GOT3 (cell line): ENCODE measurements around the gene SH3YL1.

Experiments
- DNase-seq: peaks from one replicate; lab custom pipeline; 2025; ENCODE audit warnings: mixed read lengths; lab: John Stamatoyannopoulos, UW

The SH3YL1 gene

DNA sequence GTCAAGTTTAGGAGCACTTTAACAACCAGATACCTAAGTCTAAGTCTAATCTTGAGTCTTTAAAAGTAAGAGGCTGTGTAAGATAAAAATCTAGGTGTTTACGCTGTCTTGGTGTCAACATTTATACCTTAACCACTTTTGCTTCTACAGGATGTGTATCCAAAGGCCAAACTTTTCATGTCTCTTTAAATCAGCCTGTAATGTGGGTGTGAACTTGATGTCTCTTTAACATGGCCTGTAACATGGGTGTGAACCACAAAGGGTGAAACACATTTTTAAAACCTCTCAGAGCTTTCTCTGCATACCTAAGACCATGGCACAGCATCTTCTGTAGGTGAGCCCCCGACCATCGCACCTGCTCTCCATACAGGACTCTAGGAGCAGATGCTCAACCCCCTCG lies 40.4 kb downstream of the SH3YL1 start:
- DNase-seq: no peak

DNA sequence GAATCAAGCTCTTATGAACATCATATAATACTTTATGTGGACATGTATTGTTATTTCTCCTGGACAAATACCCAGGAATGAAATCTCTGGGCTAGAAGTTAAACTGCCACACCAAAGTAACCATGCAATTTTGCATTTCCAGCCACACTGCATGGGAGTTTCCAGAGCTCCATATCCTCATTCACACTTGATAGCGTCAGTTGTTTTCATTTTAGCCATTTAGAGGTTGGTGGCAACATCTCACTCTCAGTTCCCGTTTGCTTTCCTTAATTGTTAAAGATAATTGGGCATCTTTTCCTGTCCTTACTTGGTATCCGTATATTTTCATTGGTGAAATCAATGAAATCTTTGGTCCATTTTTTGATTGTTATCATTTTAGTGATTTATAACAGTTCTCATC lies 47.8 kb downstream of the SH3YL1 start:
- DNase-seq: no peak

GRCh38 chr2:213932-214693 lies 49.7 kb downstream of the SH3YL1 start:
- no peak for DNase-seq

DNA sequence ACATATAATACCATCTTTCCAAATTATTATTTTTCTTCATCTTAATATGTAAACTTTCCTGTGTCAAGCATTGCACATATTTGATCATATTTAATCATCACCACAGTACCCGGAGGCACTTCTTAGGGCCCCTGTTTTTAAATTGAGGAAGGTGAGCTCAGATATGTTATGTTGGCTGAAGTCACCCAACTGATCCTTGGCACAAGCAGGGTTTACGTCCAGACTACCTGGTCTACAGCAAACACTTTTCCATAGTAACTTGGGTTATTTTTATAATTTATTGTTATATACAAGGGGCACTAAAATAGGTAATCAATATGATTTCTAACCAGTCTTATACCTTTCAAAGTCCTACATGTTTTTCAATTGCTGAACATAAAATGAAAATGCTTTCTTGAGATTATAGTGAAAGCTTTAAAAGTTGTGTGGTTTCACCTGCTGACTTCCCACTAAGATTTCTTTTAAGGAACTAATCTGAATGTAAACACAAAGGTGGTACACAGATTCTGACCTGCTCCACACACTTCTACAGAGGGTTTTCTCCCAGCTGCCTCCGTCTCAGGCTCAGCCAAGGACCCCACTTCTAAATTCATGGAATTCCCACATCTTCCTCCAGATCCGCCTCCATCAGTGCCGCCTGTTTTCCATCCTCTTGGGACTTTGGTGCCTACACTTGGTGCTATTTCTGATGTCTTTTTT lies 52.2 kb downstream of the SH3YL1 start:
- DNase-seq: no peak

- no peak for DNase-seq
Observed at GRCh38 chr2:210660-211059, 53.2 kb downstream of the SH3YL1 start.

DNA sequence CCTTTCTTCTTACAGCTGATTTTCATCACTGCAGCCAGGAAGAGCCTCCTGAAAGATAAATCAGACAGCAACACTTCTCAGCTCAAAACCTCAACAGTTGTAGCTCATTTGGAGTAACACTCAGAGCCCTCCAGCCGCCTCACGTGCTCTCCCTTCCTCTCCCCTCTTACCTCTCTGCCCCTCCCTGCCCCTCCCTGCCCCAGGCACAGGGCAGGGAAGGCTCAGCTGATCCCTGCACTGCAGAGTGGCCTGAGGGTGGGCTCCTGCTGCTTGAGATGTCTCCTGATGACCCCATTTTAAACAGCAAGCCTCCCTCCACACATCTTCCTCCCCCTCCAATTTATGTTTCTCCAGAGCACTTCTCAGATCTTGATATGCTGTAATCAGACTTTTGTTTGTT lies 54.4 kb downstream of the SH3YL1 start:
- DNase-seq: no peak

DNA sequence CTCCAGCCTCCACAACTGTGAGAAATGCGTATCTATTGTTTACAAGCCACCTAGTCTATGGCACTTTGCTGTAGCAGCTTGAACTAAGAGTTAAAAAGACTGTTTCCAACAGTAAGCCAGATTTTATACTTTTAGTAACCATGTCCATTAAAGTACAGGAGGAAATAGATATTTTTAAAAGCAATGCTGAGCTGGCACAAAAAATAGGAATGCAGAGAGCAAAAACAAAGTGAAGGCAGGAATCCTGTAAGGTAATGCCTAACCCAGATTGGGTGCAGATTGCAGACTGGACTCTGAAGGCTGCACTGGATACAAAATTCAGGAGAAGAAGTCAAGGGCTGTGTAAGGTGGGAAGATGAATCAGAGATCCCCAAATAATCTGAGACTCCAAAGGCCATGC lies 55.5 kb downstream of the SH3YL1 start:
- DNase-seq: no peak

GRCh38 chr2:203984-204383 lies 59.8 kb downstream of the SH3YL1 start:
- no peak for DNase-seq

GRCh38 chr2:203401-203800 lies 60.4 kb downstream of the SH3YL1 start:
- no peak for DNase-seq

GRCh38 chr2:202945-203344 lies 60.9 kb downstream of the SH3YL1 start:
- DNase-seq: no peak

GRCh38 chr2:201648-202433 lies 62.0 kb downstream of the SH3YL1 start:
- no peak for DNase-seq

DNA sequence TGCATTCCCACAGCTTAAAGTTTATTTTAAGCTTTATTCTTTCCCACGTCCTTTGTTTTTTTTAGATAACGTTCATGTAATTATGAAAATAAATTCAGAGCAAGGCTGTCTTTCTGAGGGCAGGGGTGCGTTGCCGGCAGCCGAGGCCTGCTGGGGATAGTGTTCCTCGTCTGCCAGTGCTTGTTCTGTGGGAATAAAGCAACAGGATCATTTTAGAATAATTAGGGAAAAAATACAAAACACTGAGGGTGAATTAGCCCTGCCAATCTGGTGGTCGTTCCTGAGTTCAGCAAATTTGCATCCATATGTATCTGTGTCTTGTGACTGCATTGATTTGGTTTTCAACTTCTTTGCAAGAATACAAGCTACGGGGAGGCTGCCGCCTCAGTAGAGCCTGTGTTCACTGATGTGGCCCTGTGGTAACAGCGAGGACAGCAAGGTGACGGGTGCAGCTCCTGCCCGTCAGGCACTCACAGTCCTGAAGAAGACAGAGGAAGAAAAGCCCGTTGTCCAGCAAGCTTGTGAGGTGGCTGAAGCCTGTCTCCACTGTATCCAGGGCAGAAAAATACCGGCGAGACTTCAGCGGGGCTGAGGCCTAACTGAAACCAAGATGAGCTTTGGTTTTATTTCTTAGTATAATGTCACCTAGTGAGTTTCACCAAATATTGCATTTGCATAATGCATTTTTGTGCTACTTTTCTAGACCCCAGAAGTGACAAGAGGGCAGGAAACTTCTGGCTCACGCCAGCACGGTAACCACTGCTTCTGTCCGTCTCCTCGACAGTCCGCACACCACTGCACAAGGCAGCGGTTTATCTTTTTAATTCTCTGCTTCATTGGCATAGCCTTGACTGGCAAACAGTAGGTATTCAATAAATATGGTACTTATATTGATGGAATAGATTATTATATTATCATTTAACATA lies 64.5 kb downstream of the SH3YL1 start:
- no peak for DNase-seq

- DNase-seq: no peak
Observed at GRCh38 chr2:196406-196805, 67.4 kb downstream of the SH3YL1 start.

- DNase-seq: no peak
Observed at GRCh38 chr2:195932-196331, 67.9 kb downstream of the SH3YL1 start.

DNA sequence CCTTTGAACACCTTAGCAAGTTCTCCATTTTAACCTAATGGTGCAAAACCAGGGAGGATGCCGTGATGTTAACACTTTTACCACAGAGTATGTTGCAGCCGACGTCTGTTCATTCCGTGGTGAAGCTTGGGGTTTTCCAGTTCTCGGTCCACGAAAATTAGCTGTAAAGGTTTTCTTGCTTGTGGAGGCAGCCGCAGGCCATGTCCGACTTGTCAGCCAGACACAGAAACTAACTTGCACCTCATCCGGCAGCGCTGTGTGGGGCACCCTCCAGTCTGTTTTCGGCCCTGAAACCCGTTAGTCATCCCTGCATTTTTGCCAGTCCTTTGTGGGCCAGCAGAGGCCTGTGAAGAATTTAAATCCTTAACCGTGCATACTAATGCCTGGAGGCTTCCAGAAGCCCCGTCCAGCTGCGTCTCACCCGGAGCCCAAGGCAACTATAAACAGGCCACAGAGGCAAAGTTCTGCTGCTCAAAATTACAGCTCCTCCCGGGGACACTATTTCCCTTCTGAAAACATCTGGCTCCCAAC lies 70.6 kb downstream of the SH3YL1 start:
- no peak for DNase-seq

GRCh38 chr2:191311-192190 lies 72.3 kb downstream of the SH3YL1 start:
- no peak for DNase-seq

- DNase-seq: no peak
Observed at GRCh38 chr2:187825-188224, 76.0 kb downstream of the SH3YL1 start.

DNA sequence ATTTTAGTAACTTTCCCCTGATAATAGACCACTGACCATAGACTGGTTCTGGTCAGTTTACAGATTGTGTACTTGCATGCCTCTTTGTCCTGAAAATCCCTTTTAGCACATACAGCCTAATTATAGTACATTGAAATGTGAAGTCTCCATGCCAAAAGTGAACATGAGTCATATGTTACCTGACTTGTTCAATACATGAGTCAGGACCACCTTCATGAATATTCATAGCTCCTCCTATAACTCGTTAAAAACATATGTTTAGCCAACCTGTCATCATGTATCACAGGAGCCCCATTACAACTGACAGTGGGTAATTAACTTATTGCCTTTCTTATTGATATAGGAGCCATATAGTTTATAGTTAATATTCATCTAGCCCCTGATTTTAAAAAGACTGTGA lies 78.6 kb downstream of the SH3YL1 start:
- no peak for DNase-seq

DNA sequence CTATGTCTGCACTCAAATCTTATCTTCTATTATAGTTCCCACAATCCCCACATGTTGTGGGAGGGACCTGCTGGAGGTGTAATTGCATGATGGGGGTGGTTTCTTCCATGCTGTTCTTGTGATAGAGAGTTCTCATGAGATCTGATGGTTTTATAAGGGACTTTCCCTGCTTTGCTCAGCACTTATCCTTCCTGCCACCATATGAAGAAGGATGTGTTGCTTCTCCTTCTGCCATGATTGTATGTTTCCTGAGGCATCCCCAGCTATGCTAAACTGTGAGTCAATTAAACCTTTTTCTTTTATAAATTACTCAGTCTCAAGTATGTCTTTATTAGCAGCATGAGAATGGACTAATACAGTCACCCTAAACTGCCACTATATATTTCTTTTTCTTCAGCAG lies 79.1 kb downstream of the SH3YL1 start:
- no peak for DNase-seq

- DNase-seq: no peak
Observed at GRCh38 chr2:182509-183122, 81.2 kb downstream of the SH3YL1 start.
